Smooth muscle cell (in vitro differentiated cells): ENCODE measurements around the gene SFXN3. TPM values are rescaled to one million over a fixed set of nuclear protein-coding genes. Genes with fewer than 3 reads are reported as not detected.
A peak's percentile ranks its signal among the peaks of the same experiment; 100 is the strongest.
"Not testable (repeated sequence)": the region's sequence is repeated elsewhere in the genome, so short reads cannot be mapped to it uniquely, and the experiment has no call there.

Experiments
- DNase-seq: peaks from one replicate; lab custom pipeline; 2025; ENCODE audit not compliant: unreplicated experiment; lab: John Stamatoyannopoulos, UW
- H2AFZ ChIP-seq: fragments of 200-600 bp; sonication (generic); 2 replicates; pipeline ENCODE4 v1.6.0; 2016; ENCODE audit warnings: antibody characterized with exemption, low read depth, mild to moderate bottlenecking
- H3F3A ChIP-seq: fragments of 200-600 bp; sonication (generic); 2 replicates; pipeline ENCODE4 v1.6.0; 2017; ENCODE audit warnings: antibody characterized with exemption, low read depth
- H3K27ac ChIP-seq: fragments of 200-600 bp; sonication (generic); 2 replicates; pipeline ENCODE4 v1.5.1; 2016; ENCODE audit warnings: low read depth, mild to moderate bottlenecking
- H3K27me3 ChIP-seq: fragments of 200-600 bp; sonication (generic); 2 replicates; pipeline ENCODE4 v1.6.1; 2016; ENCODE audit warnings: low read depth, mild to moderate bottlenecking
- H3K36me3 ChIP-seq: fragments of 200-600 bp; sonication (generic); 2 replicates; pipeline ENCODE4 v1.5.1; 2016; ENCODE audit warnings: low read depth
- H3K4me1 ChIP-seq: fragments of 200-600 bp; sonication (generic); 2 replicates; pipeline ENCODE4 v1.5.1; 2016; ENCODE audit warnings: low read depth
- H3K4me2 ChIP-seq: fragments of 200-600 bp; sonication (generic); 2 replicates; pipeline ENCODE4 v1.6.0; 2016; ENCODE audit warnings: mild to moderate bottlenecking
- H3K4me3 ChIP-seq: fragments of 200-600 bp; sonication (generic); 2 replicates; pipeline ENCODE4 v1.5.1; 2016; ENCODE audit warnings: mild to moderate bottlenecking
- H3K79me2 ChIP-seq: fragments of 200-600 bp; sonication (generic); 2 replicates; pipeline ENCODE4 v1.6.0; 2016; ENCODE audit warnings: low read depth, mild to moderate bottlenecking
- H3K9ac ChIP-seq: fragments of 200-600 bp; sonication (generic); 2 replicates; pipeline ENCODE4 v1.6.0; 2016; ENCODE audit warnings: low read depth
- H3K9me3 ChIP-seq: fragments of 200-600 bp; sonication (generic); replicated peaks from 2 replicates; pipeline ENCODE4 v1.5.1; 2016; ENCODE audit warnings: low read depth
- H4K20me1 ChIP-seq: fragments of 200-600 bp; sonication (generic); 2 replicates; pipeline ENCODE4 v1.6.0; 2016; ENCODE audit warnings: low read depth
- WGBS: methylation state at CpG from one replicate; pipeline ENCODE4 v1.1.7; 2016; ENCODE audit warnings: low lambda C conversion rate; 5-methylcytosine and 5-hydroxymethylcytosine counted together
- polyA plus RNA-seq: library from polyadenylated mRNA; unstranded; fragments of >200 nt; fragmentation: Nextera tagmentation; extraction: Ambion mirVana; gene quantifications from 2 replicates; pipeline ENCODE4 v1.2.1, GENCODE V29; 2016
- total RNA-seq: library from RNA; depleted of rRNA; stranded (reverse); fragments of >200 nt; gene quantifications from 2 replicates; pipeline ENCODE4 v1.2.3, GENCODE V29; 2014
- TF ChIP-seq, protein P1 (sequence below): fragments of 200-600 bp; sonication (generic); IDR thresholded peaks from 2 replicates; pipeline ENCODE4 v1.5.1; 2017; ENCODE audit warnings: borderline replicate concordance, mild to moderate bottlenecking, antibody characterized with exemption; ENCODE audit not compliant: insufficient read depth, poor library complexity, severe bottlenecking

The SFXN3 gene
- total and polyA plus RNA-seq, 2 experiments from 2014 or later: 79.1 to 92.1 TPM

- no peaks in the 10 kb centered on the region for H3K9me3 ChIP-seq
- H3K79me2 ChIP-seq: peaks cover 20% of the 10 kb centered on the region
- peaks cover 10% of the 10 kb centered on the region for H3K36me3 ChIP-seq
- no peak for DNase-seq
- H3K4me2 ChIP-seq: peak overlapping the region; percentile 86
- 80% methylated on average over 3 of the region's 3 CpGs for WGBS
- TF ChIP-seq, protein P1, sequence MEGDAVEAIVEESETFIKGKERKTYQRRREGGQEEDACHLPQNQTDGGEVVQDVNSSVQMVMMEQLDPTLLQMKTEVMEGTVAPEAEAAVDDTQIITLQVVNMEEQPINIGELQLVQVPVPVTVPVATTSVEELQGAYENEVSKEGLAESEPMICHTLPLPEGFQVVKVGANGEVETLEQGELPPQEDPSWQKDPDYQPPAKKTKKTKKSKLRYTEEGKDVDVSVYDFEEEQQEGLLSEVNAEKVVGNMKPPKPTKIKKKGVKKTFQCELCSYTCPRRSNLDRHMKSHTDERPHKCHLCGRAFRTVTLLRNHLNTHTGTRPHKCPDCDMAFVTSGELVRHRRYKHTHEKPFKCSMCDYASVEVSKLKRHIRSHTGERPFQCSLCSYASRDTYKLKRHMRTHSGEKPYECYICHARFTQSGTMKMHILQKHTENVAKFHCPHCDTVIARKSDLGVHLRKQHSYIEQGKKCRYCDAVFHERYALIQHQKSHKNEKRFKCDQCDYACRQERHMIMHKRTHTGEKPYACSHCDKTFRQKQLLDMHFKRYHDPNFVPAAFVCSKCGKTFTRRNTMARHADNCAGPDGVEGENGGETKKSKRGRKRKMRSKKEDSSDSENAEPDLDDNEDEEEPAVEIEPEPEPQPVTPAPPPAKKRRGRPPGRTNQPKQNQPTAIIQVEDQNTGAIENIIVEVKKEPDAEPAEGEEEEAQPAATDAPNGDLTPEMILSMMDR: no peak
- H2AFZ ChIP-seq: no peak overlapping the region
- no peaks in the 10 kb centered on the region for H3F3A ChIP-seq
- peak overlapping the region; percentile 97 for H3K9ac ChIP-seq
- peak overlapping the region; percentile 61 for H3K4me3 ChIP-seq
- peak overlapping the region; percentile 99 for H3K27ac ChIP-seq
- H3K27me3 ChIP-seq: no peaks in the 10 kb centered on the region
- H4K20me1 ChIP-seq: peaks cover 43% of the 10 kb centered on the region
- peaks cover 15% of the 10 kb centered on the region for H3K4me1 ChIP-seq
Measured at GRCh38 chr10:101033276-101033675, 2.2 kb downstream of the SFXN3 start.

- H3F3A ChIP-seq, H3K36me3 ChIP-seq, H2AFZ ChIP-seq, H3K9ac ChIP-seq, H3K4me2 ChIP-seq, H3K4me3 ChIP-seq, H3K27ac ChIP-seq, H3K9me3 ChIP-seq, H3K27me3 ChIP-seq, DNase-seq: not testable (repeated sequence)
- WGBS: 92% methylated on average over 4 of the region's 4 CpGs
- H4K20me1 ChIP-seq: peaks cover 43% of the 10 kb centered on the region
- H3K4me1 ChIP-seq: peaks cover 15% of the 10 kb centered on the region
- peaks cover 20% of the 10 kb centered on the region for H3K79me2 ChIP-seq
Measured at GRCh38 chr10:101034404-101034803, 3.4 kb downstream of the SFXN3 start.

- WGBS: 93% methylated on average over 7 of the region's 7 CpGs
- Histone ChIP-seq H3K9me3 (no peaks in the 10 kb centered on the region), H3K4me2 (no peak overlapping the region), H3K27me3 (no peaks in the 10 kb centered on the region), H3K36me3 (peaks cover 10% of the 10 kb centered on the region), H3K9ac (no peak overlapping the region), H2AFZ (no peak overlapping the region), H3K4me1 (peaks cover 14% of the 10 kb centered on the region), H3K27ac (no peak overlapping the region), H3K79me2 (peaks cover 20% of the 10 kb centered on the region), H4K20me1 (peaks cover 43% of the 10 kb centered on the region), H3F3A (peaks cover 11% of the 10 kb centered on the region), H3K4me3 (no peak overlapping the region)
- DNase-seq: no peak
- TF ChIP-seq, protein P1: no peak
Measured at GRCh38 chr10:101035314-101035713, 4.3 kb downstream of the SFXN3 start.

- peaks cover 20% of the 10 kb centered on the region for H3K79me2 ChIP-seq
- H3K27ac ChIP-seq: no peak overlapping the region
- H4K20me1 ChIP-seq: peaks cover 43% of the 10 kb centered on the region
- DNase-seq: no peak
- TF ChIP-seq, protein P1: no peak
- peaks cover 8% of the 10 kb centered on the region for H3K4me1 ChIP-seq
- H3K36me3 ChIP-seq: peaks cover 10% of the 10 kb centered on the region
- H3K4me3 ChIP-seq: no peak overlapping the region
- no peaks in the 10 kb centered on the region for H3K9me3 ChIP-seq
- no peaks in the 10 kb centered on the region for H3K27me3 ChIP-seq
- 94% methylated on average over 10 of the region's 10 CpGs for WGBS
- no peak overlapping the region for H3K9ac ChIP-seq
- H3F3A ChIP-seq: peaks cover 11% of the 10 kb centered on the region
- H2AFZ ChIP-seq: no peak overlapping the region
- no peak overlapping the region for H3K4me2 ChIP-seq
Measured at GRCh38 chr10:101035916-101036702, 5.1 kb downstream of the SFXN3 start.
